ENCODE data around the gene PDHA1. TPM values are rescaled to one million over a fixed set of nuclear protein-coding genes. Genes with fewer than 3 reads are reported as not detected.
A peak's percentile ranks its signal among the peaks of the same experiment; 100 is the strongest.

The PDHA1 gene
- total RNA-seq, 4 donors from 2014 or later, result 58.8 to 92.1 (median 70.4) TPM

DNA sequence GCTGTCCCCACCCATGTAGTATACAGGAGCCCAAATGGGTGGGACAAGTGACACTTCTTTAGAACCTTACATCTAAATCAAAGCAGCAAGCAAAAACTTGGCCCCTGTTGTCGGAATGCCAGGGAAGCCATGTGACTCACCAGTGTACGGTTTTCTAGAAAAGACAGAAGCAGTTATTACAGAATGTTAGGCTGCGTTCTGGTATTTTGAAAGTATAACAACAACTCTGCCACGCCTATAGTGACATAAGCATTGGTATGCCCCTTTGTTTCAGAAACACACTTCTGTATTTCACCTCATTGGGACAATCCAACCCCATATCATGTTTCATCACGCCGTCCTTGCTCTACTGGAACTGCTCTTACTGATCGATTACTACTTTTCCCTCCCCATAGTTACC lies 14.8 kb downstream of the PDHA1 start:
- DNase-seq (ENCODE audit: low spot score) (no peak), ATAC-seq (ENCODE audit: low FRiP score) (no peak)
- TF ChIP-seq, protein P1, sequence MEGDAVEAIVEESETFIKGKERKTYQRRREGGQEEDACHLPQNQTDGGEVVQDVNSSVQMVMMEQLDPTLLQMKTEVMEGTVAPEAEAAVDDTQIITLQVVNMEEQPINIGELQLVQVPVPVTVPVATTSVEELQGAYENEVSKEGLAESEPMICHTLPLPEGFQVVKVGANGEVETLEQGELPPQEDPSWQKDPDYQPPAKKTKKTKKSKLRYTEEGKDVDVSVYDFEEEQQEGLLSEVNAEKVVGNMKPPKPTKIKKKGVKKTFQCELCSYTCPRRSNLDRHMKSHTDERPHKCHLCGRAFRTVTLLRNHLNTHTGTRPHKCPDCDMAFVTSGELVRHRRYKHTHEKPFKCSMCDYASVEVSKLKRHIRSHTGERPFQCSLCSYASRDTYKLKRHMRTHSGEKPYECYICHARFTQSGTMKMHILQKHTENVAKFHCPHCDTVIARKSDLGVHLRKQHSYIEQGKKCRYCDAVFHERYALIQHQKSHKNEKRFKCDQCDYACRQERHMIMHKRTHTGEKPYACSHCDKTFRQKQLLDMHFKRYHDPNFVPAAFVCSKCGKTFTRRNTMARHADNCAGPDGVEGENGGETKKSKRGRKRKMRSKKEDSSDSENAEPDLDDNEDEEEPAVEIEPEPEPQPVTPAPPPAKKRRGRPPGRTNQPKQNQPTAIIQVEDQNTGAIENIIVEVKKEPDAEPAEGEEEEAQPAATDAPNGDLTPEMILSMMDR (IDR thresholded peaks at IDR 0.05), result no peak

DNA sequence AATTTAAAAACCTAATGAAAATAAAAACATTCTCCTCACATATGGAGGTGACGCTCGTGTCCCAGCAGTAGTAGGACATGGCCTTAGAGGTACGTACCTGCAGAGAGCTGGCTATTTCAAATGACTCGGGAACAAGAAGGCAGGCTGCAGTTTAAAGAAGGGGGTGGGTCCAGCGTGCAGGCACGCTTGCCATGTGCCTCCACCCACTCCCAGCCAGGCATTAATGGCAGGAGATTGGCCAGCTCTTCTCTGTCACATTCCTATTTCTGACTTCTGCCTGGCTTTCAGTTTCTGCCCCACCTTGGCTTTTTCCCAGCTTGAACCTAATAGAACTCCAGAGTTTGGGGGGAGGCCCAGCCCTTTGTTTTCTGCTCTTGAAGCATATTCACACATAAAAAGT lies 17.2 kb downstream of the PDHA1 start:
- TF ChIP-seq, protein P1 (IDR thresholded peaks at IDR 0.05), result no peak
- DNase-seq (ENCODE audit: low spot score), result no peak
- no peak for ATAC-seq (ENCODE audit: low FRiP score)

DNA sequence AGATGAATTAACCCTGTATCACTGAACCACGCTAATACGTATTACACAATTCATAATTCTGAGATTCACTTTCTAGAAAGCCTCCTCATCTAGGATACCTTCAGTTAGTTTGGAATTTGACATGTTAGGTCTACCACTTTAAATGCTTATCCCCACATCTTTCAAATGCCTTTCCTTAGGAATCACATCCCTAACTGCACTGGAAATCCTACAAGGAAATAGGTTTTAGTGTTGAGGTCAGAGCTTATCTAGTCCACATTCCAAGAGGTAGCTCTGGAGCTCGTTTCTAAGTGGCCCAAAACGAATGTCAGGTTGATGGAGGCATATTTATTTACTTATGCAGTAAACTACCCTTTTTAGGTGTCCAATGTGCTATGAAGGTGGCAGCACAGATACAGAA lies 18.0 kb downstream of the PDHA1 start:
- TF ChIP-seq, protein P1 (IDR thresholded peaks at IDR 0.05), result no peak
- ATAC-seq (ENCODE audit: low FRiP score) (no peak), DNase-seq (ENCODE audit: low spot score) (no peak)

DNA sequence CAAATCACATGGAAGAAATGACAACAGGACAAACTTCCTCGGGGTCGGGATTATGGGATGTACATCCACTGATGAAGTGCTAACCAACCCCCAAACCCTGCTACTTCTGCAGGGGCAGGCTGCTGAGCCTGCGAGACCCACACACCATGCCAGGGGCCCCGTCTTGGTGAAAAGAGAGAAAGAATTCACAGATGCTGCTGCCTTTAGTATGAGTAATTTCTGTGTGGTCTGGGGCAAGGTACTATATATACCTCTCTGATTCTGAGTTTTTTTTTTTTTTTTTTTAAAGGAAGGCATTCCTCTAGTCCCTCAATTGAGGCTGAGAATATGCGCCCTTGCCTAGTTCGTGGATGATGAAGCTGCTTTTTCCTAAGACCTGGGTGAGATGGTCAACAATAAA lies 24.8 kb downstream of the PDHA1 start:
- DNase-seq (ENCODE audit: low spot score) (no peak), ATAC-seq (ENCODE audit: low FRiP score) (no peak)
- TF ChIP-seq, protein P1 (IDR thresholded peaks at IDR 0.05), result no peak

DNA sequence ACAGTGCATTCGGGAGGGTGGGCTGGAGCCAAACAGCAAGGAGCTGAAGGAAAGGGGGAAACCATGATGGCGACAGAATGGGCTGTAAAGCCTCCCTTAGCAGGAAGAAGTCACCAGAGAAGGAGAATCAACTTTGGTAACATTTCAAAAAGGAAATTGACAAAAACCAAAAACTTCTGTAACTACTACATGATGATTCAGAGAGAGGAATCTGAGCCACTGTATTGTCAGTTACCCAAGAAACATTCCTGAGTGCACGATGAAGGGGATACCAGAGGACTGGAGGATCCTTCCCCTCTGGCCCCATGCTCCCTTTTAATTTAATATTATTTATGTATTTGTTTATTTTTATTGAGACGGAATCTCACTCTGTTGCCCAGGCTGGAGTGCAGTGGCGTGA lies 26.3 kb downstream of the PDHA1 start:
- TF ChIP-seq, protein P1 (IDR thresholded peaks at IDR 0.05), result no peak
- ATAC-seq (ENCODE audit: low FRiP score) (no peak), DNase-seq (ENCODE audit: low spot score) (no peak)

DNA sequence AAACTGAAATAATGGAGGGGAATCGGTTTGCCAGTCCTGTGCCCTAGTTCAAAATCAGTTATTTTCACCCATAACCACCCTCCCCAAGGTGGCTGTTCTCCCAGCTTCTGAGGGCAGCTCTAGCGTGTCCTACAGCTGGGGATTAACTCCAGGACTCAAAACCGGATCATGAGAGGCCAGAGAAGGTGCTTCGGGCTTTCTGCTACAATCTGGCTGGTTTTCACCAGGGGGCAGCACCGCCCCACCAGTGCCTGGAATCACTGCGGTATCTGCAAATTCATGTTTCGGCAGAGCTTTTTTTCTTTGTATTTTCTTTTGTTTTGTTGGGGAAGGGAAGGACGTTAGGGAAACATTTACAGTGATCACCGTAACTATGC lies 28.4 kb downstream of the PDHA1 start:
- ATAC-seq (ENCODE audit: low FRiP score) (peak; percentile 67), DNase-seq (ENCODE audit: low spot score) (no peak)
- TF ChIP-seq, protein P1 (IDR thresholded peaks at IDR 0.05), result peak in 2 of 3 donors; percentile 4 to 6

DNA sequence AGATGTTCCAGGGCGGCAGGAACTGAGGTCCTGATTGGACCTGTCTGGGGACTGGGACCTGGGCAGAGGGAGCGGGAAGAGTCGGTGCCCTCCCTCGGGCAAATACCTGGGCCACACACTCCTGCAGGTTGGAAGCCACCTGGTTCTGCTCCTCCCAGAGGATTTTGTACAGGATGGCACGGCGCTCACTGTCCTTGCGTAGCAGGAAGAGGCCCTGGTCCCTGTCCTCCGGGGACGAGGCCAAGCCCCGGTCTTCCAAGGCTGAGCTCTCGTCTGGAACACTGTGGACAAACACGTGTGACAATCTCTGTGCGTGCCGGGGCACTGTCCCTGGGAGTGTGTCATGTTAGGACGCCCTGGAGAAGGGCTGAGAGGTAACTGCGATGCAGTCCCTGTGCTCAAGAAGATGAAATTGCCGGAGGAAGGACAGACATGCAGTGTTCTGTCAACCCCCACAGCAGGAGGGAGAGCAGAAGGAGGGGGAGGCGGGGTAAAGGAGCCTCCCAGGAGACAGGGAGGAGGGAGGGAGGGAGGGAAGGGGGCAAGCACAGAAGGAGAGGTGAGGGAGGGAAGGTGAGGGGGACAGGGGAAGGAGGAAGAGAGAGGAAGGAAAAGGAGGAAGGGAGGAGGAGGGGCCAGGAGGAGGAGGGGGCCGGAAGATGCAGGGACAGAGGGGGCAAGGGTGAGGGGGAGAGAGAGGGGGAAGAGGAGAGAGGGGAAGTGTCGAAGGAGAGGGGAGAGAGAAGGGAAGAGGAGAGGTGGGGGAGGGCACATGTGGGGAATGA lies 29.0 kb downstream of the PDHA1 start:
- TF ChIP-seq, protein P1 (IDR thresholded peaks at IDR 0.05), result no peak
- ATAC-seq (ENCODE audit: low FRiP score), result peak; percentile 17
- DNase-seq (ENCODE audit: low spot score), result no peak
